GM23338 (cell line): ENCODE measurements around the gene IL5RA. TPM values are rescaled to one million over a fixed set of nuclear protein-coding genes. Genes with fewer than 3 reads are reported as not detected.

Experiments
- ATAC-seq: fragments of 200-7000 bp; cut with Tn5 transposase; 3 replicates; pipeline ENCODE4 v1.9.1; 2020
- DNase-seq: peaks from one replicate; pipeline ENCODE4 v3.0.0-alpha.2; 2015; ENCODE audit warnings: low spot score
- H2AFZ ChIP-seq: fragments of 200-600 bp; sonication (generic); 2 replicates; pipeline ENCODE4 v1.8.0; 2016; ENCODE audit warnings: antibody characterized with exemption, mild to moderate bottlenecking, moderate library complexity
- H3F3A ChIP-seq: fragments of 200-600 bp; sonication (generic); replicated peaks from 2 replicates; pipeline ENCODE4 v1.8.0; 2017; ENCODE audit warnings: antibody characterized with exemption, mixed run types, low read depth
- H3K27ac ChIP-seq: fragments of 200-600 bp; sonication (generic); 2 replicates; pipeline ENCODE4 v1.6.1; 2016; ENCODE audit warnings: low read depth
- H3K27me3 ChIP-seq: fragments of 200-600 bp; sonication (generic); 2 replicates; pipeline ENCODE4 v1.8.0; 2016; ENCODE audit warnings: mild to moderate bottlenecking, mixed run types, moderate library complexity; ENCODE audit not compliant: insufficient read depth
- H3K36me3 ChIP-seq: fragments of 200-600 bp; sonication (generic); 2 replicates; pipeline ENCODE4 v1.8.0; 2016; ENCODE audit warnings: mild to moderate bottlenecking; ENCODE audit not compliant: insufficient read depth
- H3K4me1 ChIP-seq: fragments of 200-600 bp; sonication (generic); 2 replicates; pipeline ENCODE4 v1.8.0; 2016; ENCODE audit warnings: mild to moderate bottlenecking, moderate library complexity; ENCODE audit not compliant: insufficient read depth
- H3K4me2 ChIP-seq: fragments of 200-600 bp; sonication (generic); 2 replicates; pipeline ENCODE4 v1.7.1; 2017; ENCODE audit warnings: mixed run types
- H3K4me3 ChIP-seq: fragments of 200-600 bp; sonication (generic); 2 replicates; pipeline ENCODE4 v1.6.1; 2016; ENCODE audit warnings: mixed run types
- H3K79me2 ChIP-seq: fragments of 200-600 bp; sonication (generic); replicated peaks from 2 replicates; pipeline ENCODE4 v1.8.0; 2017; ENCODE audit warnings: mild to moderate bottlenecking; ENCODE audit not compliant: insufficient read depth
- H3K9me2 ChIP-seq: fragments of 200-600 bp; sonication (generic); 2 replicates; pipeline ENCODE4 v1.8.0; 2017; ENCODE audit not compliant: insufficient read depth
- H4K20me1 ChIP-seq: fragments of 200-600 bp; sonication (generic); replicated peaks from 2 replicates; pipeline ENCODE4 v1.8.0; 2017; ENCODE audit warnings: mild to moderate bottlenecking; ENCODE audit not compliant: insufficient read depth
- H3K27ac Mint-ChIP-seq: 2 replicates; pipeline ENCODE4 v1.8.0; 2020; ENCODE audit warnings: inconsistent platforms, mild to moderate bottlenecking, moderate library complexity, mixed read lengths
- H3K27me3 Mint-ChIP-seq: 3 replicates; pipeline ENCODE4 v1.8.0; 2022; ENCODE audit warnings: low read depth, mild to moderate bottlenecking, moderate library complexity, mixed read lengths, inconsistent platforms; ENCODE audit not compliant: insufficient read depth, poor library complexity
- H3K36me3 Mint-ChIP-seq: 3 replicates; pipeline ENCODE4 v1.8.0; 2021; ENCODE audit warnings: low read depth, mild to moderate bottlenecking, inconsistent platforms, moderate library complexity, mixed read lengths
- H3K4me1 Mint-ChIP-seq: 3 replicates; pipeline ENCODE4 v1.8.0; 2020; ENCODE audit warnings: mild to moderate bottlenecking, inconsistent platforms, mixed read lengths
- H3K4me3 Mint-ChIP-seq: 3 replicates; pipeline ENCODE4 v1.8.0; 2021; ENCODE audit warnings: moderate library complexity, mild to moderate bottlenecking, inconsistent platforms, mixed read lengths
- H3K9me3 Mint-ChIP-seq: 3 replicates; pipeline ENCODE4 v1.8.0; 2020; ENCODE audit warnings: moderate library complexity, mild to moderate bottlenecking, inconsistent platforms, mixed read lengths
- CTCF ChIP-seq, 2 experiments: fragments of 200-600 bp in 1 of 2; sonication (generic) in 1 of 2; conservative IDR thresholded peaks; 2 replicates each; pipeline versions ENCODE4 v1.5.1 to v1.6.1; 2016 to 2017; ENCODE audit warnings: antibody characterized with exemption in 2 of 2, low read depth in 2 of 2, mild to moderate bottlenecking in 2 of 2, moderate library complexity in 1 of 2
- EZH2phosphoT487 ChIP-seq: fragments of 200-600 bp; sonication (generic); IDR thresholded peaks from one replicate; pipeline ENCODE4 v1.8.1; 2018; ENCODE audit warnings: antibody characterized with exemption; ENCODE audit not compliant: unreplicated experiment
- POLR2AphosphoS5 ChIP-seq: IDR thresholded peaks from 2 replicates; pipeline ENCODE4 v1.6.1; 2016; ENCODE audit warnings: antibody characterized with exemption, low read depth
- REST ChIP-seq: IDR thresholded peaks from one replicate; pipeline ENCODE4 v1.6.1; 2018; ENCODE audit warnings: antibody characterized with exemption; ENCODE audit not compliant: unreplicated experiment
- polyA plus RNA-seq: library from polyadenylated mRNA; unstranded; fragments of >200 nt; fragmentation: Nextera tagmentation; extraction: Ambion mirVana; gene quantifications from 2 replicates; pipeline ENCODE4 v1.2.1, GENCODE V29; 2016
- total RNA-seq: library from RNA; depleted of rRNA; stranded (reverse); fragments of >200 nt; shearing (Covaris generic); gene quantifications from 2 replicates; pipeline ENCODE4 v1.2.3, GENCODE V29; 2014

Gene IL5RA
- total and polyA plus RNA-seq, 2 experiments from 2014 or later = 0.31 TPM; not detected in 1

- Mint-ChIP-seq H3K4me1 (no peaks in the 10 kb centered on the region), H3K9me3 (peaks cover 98% of the 10 kb centered on the region), H3K27ac (no peak overlapping the region), H3K36me3 (peaks cover 43% of the 10 kb centered on the region), H3K27me3 (no peaks in the 10 kb centered on the region), H3K4me3 (no peak overlapping the region)
- TF ChIP-seq CTCF (conservative IDR thresholded peaks at IDR 0.05; ENCODE audit: low read depth in 2 of 2) = no peak
- H3K27ac ChIP-seq = no peak overlapping the region
- ATAC-seq (no peak), DNase-seq (no peak)
- H2AFZ ChIP-seq = no peak overlapping the region
- peaks cover 19% of the 10 kb centered on the region for H3K4me1 ChIP-seq
- no peaks in the 10 kb centered on the region for H3K79me2 ChIP-seq
- H3K36me3 ChIP-seq = no peaks in the 10 kb centered on the region
- no peaks in the 10 kb centered on the region for H3F3A ChIP-seq
- no peaks in the 10 kb centered on the region for H3K27me3 ChIP-seq
- no peak overlapping the region for H3K4me3 ChIP-seq
- no peaks in the 10 kb centered on the region for H4K20me1 ChIP-seq
- H3K4me2 ChIP-seq = no peak overlapping the region
- 0 out of 2 replicates have a peak, but pooled peaks cover 3% of the 10 kb centered on the region for H3K9me2 ChIP-seq
Measured at GRCh38 chr3:3086239-3086638, 23.9 kb downstream of the IL5RA start.

GRCh38 chr3:3085782-3086181 is 24.4 kb downstream of the IL5RA start:
- no peak overlapping the region for H3K4me2 ChIP-seq
- peaks cover 24% of the 10 kb centered on the region for H3K4me1 ChIP-seq
- H2AFZ ChIP-seq = no peak overlapping the region
- H3K27ac ChIP-seq = no peak overlapping the region
- 0 out of 2 replicates have a peak, but pooled peaks cover under 1% of the 10 kb centered on the region for H3K9me2 ChIP-seq
- H4K20me1 ChIP-seq = no peaks in the 10 kb centered on the region
- no peaks in the 10 kb centered on the region for H3K27me3 ChIP-seq
- DNase-seq = no peak
- H3K9me3 Mint-ChIP-seq = peaks cover 97% of the 10 kb centered on the region
- ATAC-seq = no peak
- H3K4me1 Mint-ChIP-seq = no peaks in the 10 kb centered on the region
- H3F3A ChIP-seq = no peaks in the 10 kb centered on the region
- H3K27ac Mint-ChIP-seq = no peak overlapping the region
- H3K36me3 Mint-ChIP-seq = peaks cover 38% of the 10 kb centered on the region
- H3K27me3 Mint-ChIP-seq = no peaks in the 10 kb centered on the region
- H3K4me3 ChIP-seq = no peak overlapping the region
- TF ChIP-seq CTCF (conservative IDR thresholded peaks at IDR 0.05; ENCODE audit: low read depth in 2 of 2) (no peak), POLR2AphosphoS5 (no peak)
- H3K36me3 ChIP-seq = no peaks in the 10 kb centered on the region
- no peak overlapping the region for H3K4me3 Mint-ChIP-seq
- H3K79me2 ChIP-seq = no peaks in the 10 kb centered on the region

GRCh38 chr3:3084890-3085289 is 25.3 kb downstream of the IL5RA start:
- no peaks in the 10 kb centered on the region for H3K27me3 ChIP-seq
- no peaks in the 10 kb centered on the region for H3F3A ChIP-seq
- no peaks in the 10 kb centered on the region for H3K36me3 ChIP-seq
- no peak overlapping the region for H3K27ac ChIP-seq
- H3K4me1 ChIP-seq = peaks cover 32% of the 10 kb centered on the region
- no peak for ATAC-seq
- H3K4me1 Mint-ChIP-seq = no peaks in the 10 kb centered on the region
- no peak overlapping the region for H3K27ac Mint-ChIP-seq
- no peak for TF ChIP-seq CTCF (conservative IDR thresholded peaks at IDR 0.05; ENCODE audit: low read depth in 2 of 2)
- no peak for TF ChIP-seq EZH2phosphoT487
- no peak for TF ChIP-seq REST
- H3K4me2 ChIP-seq = no peak overlapping the region
- no peak overlapping the region for H2AFZ ChIP-seq
- peaks cover 98% of the 10 kb centered on the region for H3K9me3 Mint-ChIP-seq
- no peak overlapping the region for H3K4me3 Mint-ChIP-seq
- no peaks in the 10 kb centered on the region for H3K27me3 Mint-ChIP-seq
- no peak overlapping the region for H3K4me3 ChIP-seq
- DNase-seq = no peak
- H4K20me1 ChIP-seq = no peaks in the 10 kb centered on the region
- H3K9me2 ChIP-seq = no peaks in the 10 kb centered on the region
- H3K36me3 Mint-ChIP-seq = peaks cover 38% of the 10 kb centered on the region
- H3K79me2 ChIP-seq = no peaks in the 10 kb centered on the region
